ENCODE measurements around the gene DACT2.

The DACT2 gene

GRCh38 chr6:168349718-168350210 is 30.2 kb upstream of the DACT2 start:
- no peak for DNase-seq

DNA sequence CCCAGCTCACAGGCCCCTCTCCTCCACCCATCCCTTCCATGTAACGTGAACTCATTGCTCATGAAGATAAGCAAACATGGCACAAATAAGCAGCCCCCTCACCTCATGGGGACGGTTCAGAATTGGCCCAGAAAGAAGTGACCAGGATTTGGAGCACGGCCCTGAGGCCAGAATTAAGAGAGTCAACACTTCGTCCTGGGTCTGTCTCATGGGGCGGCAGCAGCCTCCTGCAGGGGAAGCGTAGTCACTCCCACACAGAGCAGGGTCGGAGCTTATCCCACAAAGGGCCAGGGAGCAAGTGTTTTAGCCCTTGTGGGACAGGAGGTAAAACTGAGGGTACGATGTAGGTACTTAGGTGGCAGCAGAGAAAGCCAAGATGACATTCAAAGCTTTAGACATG is 28.6 kb upstream of the DACT2 start:
- no peak for DNase-seq

DNA sequence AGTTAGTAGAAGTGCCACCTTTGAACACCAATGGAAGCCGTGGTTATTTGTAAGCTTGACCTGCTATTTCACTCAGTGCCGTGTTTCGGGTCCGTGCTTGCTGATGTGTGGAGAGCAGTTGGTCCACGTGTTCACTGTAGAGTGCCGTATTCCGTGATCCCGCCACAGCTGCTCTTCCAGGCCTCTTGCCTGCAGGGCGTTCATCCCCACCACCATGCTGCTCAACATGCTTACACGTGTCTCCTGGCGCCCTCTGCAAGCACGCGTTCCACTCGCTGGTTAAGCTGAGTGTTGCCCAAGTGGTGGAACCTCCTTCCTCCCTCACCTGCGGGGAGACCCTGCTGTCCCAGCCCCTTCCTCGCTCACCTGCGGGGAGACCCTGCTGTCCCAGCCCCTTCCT is 28.0 kb upstream of the DACT2 start:
- no peak for DNase-seq

GRCh38 chr6:168347053-168347452 is 27.5 kb upstream of the DACT2 start:
- no peak for DNase-seq

DNA sequence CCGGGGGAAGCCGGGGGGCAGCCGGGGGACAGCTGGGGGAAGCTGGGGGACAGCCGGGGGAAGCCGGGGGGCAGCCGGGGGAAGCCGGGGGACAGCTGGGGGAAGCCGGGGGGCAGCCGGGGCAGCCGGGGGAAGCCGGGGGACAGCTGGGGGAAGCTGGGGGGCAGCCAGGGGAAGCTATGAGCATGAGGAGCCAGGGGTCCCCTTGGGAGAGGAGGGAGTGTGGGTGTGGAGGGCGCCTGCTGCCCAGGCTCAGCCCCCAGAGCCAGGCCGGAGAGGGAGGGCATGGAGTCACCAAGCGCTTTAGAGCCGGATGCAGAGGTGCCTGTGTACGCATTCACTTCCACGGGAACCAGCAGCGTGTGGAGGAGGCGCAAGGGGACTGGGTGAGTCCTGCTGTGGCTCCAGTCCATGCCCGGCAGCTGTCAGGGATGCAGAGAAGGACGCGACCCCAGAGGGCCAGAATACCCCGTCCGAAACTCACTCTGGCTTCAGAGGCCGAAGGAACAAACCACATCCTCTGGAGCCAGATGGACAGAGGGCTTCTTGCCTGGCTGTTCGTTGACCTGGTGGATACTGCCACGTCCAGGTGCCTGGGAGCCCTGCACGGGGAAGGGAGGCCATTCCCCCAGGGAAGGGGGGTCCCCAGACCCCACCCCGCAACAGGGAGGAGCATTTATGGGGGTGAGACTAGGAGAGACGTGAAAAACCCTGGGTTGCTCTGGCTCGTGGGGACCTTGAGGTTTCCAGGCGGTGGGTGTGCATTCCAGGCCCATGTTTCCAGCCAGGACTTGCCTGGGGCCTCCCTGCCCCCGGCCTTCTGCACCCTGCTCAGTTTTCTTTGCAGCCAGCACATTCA is 26.5 kb upstream of the DACT2 start:
- DNase-seq, result no peak

DNA sequence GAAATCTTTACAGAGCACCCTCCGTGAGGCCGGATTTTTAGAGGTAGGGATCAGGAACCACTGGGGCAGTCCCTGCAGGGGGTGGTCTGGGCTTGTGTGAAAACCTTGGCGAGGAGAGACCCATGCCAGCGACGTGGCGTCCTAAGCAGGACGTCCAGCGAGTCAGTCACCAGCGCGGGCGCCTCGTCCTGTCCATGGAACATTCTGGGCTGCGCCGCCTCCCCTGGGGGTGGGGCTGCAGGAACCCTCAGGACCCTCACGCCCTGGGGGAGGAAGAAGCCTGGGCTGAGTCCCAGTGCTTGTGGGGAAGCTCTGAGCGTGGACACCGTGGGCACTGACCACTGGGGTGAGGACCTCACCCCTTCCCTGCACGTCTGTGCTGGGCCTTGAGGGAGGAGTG is 25.7 kb upstream of the DACT2 start:
- no peak for DNase-seq

DNA sequence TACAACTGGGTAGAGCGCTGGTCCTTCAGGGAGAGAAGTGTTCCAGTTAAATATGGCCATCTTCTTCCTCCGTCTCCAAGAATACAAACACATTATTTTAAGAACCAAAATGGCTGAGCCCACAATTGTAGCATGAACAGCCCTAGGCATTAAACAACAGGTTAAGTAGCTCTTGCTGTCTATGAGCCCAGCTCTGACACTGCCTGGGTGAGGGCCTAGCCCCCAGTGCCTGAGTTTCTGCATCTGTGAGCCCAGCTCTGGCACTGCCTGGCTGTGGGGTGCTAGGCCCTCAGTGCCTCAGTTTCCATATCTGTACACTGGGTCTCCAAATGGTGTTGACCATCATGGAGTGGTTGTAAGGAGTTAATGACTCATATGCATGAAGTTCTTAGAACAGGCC is 24.8 kb upstream of the DACT2 start:
- DNase-seq, result no peak

DNA sequence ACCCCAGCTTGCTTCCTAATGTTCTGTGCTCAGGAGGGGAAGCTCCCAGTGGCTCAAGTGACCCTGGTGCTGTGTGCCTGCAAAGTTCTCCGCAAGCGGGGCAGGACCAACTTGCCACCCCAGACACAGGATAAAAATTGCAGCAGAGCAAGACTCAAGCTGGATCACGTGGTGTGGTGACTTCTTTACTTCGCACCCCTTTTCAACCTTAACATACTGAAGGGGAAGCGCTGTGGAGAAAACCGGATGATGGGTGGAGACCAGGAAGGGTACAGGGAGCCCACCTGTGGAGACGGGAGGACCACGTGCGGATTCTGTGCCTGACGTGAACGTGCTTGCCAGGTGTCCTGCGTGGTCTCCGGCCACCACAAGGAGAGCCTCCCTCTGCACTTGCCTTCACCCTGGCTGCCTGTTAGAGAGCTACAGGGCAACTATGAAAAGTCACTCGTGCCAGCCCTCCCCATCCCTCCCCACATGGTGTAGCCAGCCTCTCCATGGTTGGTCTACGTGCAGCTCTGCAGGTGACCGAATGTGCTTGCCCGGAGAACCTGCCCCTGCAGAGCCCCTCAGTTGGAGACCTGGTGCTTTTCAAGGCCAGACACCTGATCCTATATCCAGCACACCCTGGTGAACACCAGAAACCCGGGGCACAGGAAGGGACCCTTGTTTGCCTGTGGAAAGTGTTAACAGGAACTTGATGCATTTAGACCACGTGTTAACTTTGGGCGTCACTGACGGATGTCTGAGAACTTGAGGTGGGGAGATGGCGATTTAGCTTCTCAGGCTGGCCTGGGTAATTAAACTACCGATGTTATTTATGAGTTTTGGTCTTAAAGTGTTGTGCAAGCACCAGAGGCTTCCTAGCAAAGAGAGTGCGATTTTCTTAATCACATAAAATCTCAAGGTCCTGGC is 23.9 kb upstream of the DACT2 start:
- no peak for DNase-seq

DNA sequence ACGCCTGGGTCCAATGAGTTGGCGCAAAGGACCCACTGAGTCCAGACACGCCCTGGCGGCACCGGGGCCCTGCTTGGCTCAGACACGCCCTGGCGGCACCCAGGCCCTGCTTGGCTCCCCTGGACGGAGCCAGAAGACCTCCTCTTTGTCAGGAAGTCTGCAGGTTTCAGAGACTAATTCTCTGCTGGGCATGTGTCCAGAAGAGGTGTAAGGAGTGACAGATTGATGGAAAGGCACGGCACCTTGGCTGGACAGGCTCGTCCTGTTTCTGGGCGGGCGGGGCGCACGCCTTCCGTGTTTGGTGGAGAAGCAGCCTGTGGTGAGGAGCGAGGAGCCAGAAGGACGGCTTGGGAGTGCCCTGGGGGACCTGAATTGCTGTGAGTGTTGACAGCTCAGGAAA is 23.1 kb upstream of the DACT2 start:
- no peak for DNase-seq

- no peak for DNase-seq
Measured at GRCh38 chr6:168341280-168341900, 21.8 kb upstream of the DACT2 start.

- DNase-seq, result no peak
Measured at GRCh38 chr6:168340819-168341218, 21.2 kb upstream of the DACT2 start.

DNA sequence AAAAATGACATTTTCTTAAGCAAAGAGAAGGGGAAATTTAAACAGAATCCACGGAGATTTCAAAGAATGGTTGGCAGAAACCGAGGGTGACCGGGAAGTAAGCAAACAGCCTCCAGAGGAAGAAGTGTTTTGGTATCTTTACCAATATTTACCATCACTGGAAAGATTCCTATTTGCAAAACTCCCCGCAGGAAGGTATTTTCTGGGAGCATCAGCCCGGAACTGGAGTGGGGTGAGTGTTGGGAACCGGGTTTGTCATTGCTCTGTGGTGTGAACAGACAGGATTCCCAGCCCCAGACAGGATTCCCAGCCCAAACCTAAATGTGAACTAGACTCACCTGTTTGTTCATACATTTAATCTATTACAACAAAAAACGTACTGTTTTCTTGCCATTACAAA is 19.2 kb upstream of the DACT2 start:
- DNase-seq, result no peak

DNA sequence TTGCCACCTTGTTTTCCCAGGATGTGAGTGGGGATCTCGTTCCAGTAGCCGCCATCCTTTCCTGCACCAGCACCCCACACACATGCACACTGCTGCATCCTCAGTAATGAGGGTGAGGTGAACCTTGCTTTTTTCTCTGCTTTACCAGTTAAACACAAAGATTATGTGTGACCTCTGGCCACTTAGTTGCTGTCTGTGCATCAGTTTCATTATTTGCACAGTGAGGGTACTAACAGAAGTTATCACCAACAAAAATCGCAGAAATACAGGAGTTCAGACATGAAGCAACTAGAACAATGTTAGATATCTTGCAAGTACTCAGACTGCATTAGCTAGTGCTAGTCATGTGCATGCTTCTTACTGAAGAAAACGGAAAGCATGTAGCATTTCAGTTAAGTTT is 17.4 kb upstream of the DACT2 start:
- DNase-seq, result no peak

DNA sequence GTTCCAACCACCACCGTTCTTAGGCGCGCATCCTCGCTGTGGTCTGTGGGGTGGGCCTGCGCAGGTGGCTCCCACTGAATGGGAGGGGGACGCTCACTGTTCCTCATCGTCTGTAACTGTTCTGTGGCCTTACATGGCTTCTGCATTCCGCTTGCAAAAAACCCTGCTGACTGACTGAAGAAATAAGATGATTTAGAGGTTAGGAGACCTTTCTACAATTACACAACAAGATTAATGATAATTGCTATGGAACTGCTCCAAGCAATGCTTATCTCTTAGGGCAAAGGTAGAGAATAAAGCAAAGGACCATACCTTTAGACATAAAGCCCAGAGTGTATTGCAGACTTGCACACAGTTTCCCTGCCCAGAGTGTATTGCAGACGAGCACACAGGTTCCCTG is 14.4 kb upstream of the DACT2 start:
- no peak for DNase-seq

GRCh38 chr6:168333491-168333890 is 13.9 kb upstream of the DACT2 start:
- no peak for DNase-seq

GRCh38 chr6:168333039-168333438 is 13.5 kb upstream of the DACT2 start:
- DNase-seq, result no peak

- no peak for DNase-seq
Measured at GRCh38 chr6:168332020-168332419, 12.4 kb upstream of the DACT2 start.

- no peak for DNase-seq
Measured at GRCh38 chr6:168331058-168331457, 11.5 kb upstream of the DACT2 start.

- DNase-seq, result no peak
Measured at GRCh38 chr6:168330403-168330802, 10.8 kb upstream of the DACT2 start.

DNA sequence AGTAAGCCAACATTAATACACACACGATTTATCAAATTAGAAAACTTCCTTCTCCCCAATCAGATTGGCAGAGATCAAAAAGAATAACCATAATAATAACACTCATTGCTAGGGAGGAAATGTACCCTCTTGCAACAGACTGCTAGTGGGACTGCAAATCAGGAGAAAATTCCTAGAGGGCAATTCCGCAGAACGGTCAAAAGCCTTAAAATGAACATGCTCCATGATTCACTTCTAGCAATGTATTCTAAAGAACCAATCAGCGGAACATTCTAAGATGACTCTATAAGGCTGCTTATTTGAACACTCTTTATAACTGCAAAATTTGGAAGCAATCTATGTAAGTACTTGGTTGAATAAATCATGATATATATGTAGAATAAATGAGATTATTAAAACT is 8.5 kb upstream of the DACT2 start:
- DNase-seq, result no peak

- no peak for DNase-seq
Measured at GRCh38 chr6:168326294-168327261, 7.0 kb upstream of the DACT2 start.

DNA sequence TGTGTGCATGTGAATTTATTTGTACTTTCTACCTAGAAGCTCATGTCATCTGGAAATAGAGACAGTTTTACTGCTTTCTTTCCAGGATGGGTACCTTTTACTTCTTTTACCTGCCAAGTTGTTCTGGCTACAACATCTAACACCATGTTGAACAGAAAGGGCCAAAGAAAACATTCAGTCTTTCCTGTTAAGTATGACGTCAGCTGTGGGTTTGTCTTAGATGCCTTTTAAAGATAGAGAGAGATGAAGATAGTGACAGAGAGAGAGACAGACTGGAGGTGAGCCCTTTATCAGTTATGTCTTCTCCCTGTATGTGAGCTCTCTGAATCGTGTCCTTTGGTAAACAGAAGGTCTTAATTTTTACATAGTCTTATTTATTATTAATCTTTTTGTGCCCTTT is 3.4 kb upstream of the DACT2 start:
- no peak for DNase-seq
